ENCODE data around the gene SRGAP2C.
"Not testable (repeated sequence)": the region's sequence is repeated elsewhere in the genome, so short reads cannot be mapped to it uniquely, and the experiment has no call there.

DNA sequence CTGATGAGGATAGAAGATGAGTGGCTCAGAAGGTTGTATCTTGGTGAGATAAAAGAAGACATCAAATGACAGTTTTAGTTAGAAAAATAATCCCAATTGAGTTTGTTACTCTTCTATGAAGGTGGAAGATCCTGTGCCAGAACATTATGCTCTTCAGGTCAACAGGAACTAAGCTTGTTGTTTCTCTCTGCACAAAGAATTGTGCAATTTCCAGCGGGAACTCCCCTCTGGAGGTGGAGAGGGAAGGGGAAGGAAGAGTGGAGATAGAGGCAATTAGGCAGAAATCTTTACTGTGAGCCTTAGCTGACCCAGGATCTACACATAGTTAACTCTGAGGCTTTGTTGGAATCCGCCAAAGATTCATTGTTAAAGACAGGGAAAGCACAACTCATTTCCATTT lies 77.4 kb downstream of the SRGAP2C start:
- TF ChIP-seq POLR2AphosphoS5, POLR2A, TAF1, SPI1 (IDR thresholded peaks at IDR 0.05; ENCODE audit: low read depth, low read length): not testable (repeated sequence)
